Hematopoietic multipotent progenitor cell treated with erythropoietin and hydrocortisone succinate and interleukin-3 and kit ligand, for 8 days (in vitro differentiated cells): ENCODE results near the gene TXNL1.
"Not testable (repeated sequence)": the region's sequence is repeated elsewhere in the genome, so short reads cannot be mapped to it uniquely, and the experiment has no call there.

Experiments used
- DNase-seq: peaks from one replicate; pipeline ENCODE4 v3.0.0-alpha.2; 2015

Gene TXNL1

GRCh38 chr18:56643381-56643780 is 5.0 kb upstream of the TXNL1 start:
- DNase-seq, result peak; percentile 78

DNA sequence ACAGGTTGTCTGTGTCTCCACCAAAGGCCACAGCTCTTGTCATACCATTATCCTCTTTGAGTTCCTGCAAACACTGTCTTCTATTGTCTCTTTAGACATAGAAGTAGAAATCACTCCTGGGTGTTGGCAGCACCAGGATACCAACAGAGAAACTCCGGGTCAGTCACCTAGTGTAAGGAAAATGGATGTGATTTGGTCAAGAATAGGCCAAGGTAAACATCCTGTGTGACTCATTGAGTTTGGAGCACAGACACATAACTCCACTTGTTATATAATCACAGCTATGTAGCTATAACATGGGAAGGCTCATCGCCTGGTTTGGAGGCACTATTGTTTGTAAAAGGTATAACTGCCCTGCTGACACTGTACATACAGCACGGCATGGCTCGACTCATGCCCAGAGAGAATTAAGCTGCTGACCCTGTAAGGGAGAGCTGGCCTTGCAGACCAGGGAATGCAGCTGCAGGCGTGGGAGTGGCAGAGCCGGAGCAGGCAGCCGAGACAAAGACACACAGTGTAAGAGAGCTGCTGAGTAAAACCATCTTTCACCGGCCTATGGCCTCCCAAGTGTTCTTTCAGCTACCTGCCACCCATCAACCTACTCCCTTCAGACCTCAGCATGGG is 3.4 kb upstream of the TXNL1 start:
- no peak for DNase-seq

- no peak for DNase-seq
Observed at GRCh38 chr18:56639571-56639970, 1.2 kb upstream of the TXNL1 start.

- no peak for DNase-seq
Observed at GRCh38 chr18:56639104-56639381, 651 bp upstream of the TXNL1 start.

- peak; percentile 26 for DNase-seq
Observed at GRCh38 chr18:56637711-56638231, 621 bp downstream of the TXNL1 start.

GRCh38 chr18:56637176-56637575 is 1.2 kb downstream of the TXNL1 start:
- no peak for DNase-seq

- no peak for DNase-seq
Observed at GRCh38 chr18:56635007-56635406, 3.4 kb downstream of the TXNL1 start.

GRCh38 chr18:56632070-56633022 is 6.0 kb downstream of the TXNL1 start:
- DNase-seq, result peak; percentile 85

GRCh38 chr18:56627991-56628390 is 10.4 kb downstream of the TXNL1 start:
- no peak for DNase-seq

DNA sequence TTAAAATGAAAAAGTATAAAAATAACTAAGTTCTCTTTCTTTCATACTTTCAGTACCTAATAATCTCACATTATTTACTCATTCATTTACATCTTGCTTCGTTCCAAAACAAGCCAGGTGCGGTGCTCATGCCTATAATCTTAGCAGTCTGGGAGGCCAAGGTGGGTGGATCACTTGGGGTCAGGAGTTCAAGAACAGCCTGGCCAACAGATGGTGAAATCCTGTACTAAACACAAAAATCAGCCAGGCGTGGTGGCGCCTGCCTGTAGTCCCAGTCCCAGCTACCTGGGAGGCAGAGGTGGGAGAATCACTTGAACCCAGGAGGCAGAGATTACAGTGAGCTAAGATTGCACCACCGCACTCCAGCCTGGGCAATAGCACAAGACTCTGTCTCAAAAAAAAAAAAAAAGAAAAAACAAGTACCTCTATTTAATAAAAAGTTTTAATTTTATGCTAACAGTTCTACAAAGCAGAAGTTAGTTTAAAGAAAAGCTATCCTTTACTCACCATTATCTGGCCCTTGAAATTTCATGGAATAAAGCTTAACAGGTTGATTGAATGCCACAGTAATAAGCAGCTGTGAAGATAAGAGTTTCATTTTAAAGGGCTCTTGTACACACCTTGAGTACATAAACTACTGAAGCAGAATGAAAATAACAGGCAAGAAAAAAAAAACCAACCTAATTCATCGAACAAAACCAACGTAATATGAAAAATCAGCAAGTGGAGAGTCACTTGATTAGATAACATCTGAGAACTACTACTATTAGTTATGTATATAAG is 22.5 kb downstream of the TXNL1 start:
- DNase-seq, result no peak

GRCh38 chr18:56606618-56607017 is 31.8 kb downstream of the TXNL1 start:
- DNase-seq, result no peak

DNA sequence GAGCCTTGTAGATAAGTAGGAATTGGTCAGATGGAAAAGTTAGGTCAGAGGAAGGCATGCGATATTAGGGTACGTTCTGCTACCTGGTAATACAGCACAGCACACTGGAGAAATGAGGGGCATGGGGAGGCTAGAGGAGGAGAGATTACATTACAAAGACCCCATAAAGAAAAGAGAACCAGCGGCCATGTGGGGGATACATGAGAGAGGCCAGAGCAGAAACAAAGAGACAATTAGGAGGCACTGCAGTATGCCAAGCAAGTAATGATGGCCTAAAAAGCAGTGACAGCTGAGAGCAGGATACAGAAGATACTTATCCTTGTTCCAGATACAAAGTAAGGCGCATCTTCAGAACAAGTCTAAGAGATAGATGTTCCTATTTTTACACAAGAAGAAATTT is 40.0 kb downstream of the TXNL1 start:
- no peak for DNase-seq

- no peak for DNase-seq
Observed at GRCh38 chr18:56593906-56594305, 44.5 kb downstream of the TXNL1 start.

DNA sequence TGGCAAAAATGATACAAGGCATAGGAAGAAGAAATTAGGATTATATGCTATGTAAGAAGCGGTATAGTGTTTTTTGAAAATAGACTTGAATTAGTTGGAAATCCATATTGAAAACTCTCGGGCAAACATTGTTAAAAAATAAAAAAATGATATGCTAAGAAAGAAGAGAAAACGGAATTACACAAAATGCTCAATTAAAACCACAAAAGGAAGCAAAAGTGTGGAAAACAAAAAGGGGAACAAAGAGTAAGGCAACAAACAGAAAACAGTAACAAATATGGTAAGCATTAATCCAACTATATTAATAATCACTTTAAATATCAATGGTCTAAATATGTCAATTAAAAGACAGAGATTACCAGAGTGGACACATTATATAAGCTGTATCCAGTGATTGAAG is 58.4 kb downstream of the TXNL1 start:
- DNase-seq, result no peak

GRCh38 chr18:56579451-56579850 is 58.9 kb downstream of the TXNL1 start:
- no peak for DNase-seq

DNA sequence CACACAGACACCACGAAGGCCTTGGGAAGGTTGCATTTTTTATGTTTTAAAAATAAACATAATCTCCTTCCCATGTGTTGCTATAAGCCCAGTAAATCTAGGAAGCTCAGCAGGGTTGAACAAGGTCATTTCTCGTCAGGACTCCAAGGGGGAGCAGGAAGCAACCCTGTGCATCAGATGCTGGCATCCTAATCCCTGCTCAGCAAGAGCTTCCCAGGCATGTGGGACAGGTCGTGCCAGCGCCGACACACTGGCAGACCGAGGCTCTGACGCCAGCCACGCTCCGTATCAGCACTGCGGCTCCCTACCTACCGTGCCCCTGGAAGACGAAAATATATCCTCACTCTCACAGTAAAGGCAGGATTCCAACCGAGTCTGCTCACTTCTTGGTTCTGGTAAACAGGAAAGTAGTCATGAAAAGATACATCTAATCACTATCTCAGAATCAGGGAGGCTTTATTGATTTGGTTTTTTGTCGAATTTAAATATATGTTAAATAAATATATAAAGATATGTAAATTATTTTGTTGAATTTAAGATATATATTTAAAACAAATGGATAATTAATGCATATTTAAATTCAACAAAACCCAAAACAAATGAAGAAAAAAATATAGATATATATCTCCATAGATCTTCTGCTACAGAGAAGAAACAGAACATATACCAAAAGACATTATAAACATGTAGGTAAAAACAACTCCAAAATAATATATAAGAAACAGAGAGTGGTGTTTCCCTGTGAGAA is 61.4 kb downstream of the TXNL1 start:
- DNase-seq, result no peak

- peak; percentile 66 for DNase-seq
Observed at GRCh38 chr18:56575819-56576663, 62.4 kb downstream of the TXNL1 start.

DNA sequence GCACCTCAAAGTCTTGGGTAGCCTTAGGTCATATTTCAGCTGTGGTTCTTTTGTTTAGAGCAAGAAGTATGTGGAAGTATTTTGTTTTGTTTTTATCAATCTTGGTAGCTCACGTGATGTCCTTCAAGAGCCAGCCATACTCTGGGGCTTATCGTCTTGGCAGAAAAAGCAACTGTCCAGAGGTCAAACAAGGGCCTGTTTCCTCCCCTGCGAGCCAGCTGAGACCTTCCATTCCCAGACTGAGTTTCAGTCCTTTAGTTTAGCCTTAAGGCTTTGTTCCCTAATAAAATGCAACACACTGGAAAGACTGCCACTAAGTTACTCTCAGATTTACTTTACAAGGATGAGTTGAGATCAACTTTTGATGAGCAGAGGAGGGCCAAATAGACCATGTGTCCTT is 63.5 kb downstream of the TXNL1 start:
- DNase-seq, result no peak

- not testable (repeated sequence) for DNase-seq
Observed at GRCh38 chr18:56572267-56572666, 66.1 kb downstream of the TXNL1 start.

DNA sequence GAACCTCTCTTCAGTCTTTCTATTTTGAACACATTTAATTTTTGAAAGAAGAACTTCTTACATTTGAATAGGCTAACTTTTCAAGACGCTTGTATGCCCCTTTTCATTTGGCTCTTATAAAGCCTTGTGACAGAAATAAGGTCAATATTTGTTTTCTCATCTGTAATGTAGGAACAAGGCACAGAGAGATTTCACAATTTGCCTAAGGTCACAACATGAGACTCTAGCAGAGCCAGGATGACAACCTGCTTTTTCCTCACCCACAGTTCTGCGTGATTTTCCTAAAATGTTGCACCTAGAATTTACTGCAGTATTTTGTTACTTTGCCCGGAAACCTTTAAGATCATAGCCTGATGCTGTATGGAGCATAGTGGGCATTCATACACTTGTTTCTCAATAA is 67.4 kb downstream of the TXNL1 start:
- no peak for DNase-seq

DNA sequence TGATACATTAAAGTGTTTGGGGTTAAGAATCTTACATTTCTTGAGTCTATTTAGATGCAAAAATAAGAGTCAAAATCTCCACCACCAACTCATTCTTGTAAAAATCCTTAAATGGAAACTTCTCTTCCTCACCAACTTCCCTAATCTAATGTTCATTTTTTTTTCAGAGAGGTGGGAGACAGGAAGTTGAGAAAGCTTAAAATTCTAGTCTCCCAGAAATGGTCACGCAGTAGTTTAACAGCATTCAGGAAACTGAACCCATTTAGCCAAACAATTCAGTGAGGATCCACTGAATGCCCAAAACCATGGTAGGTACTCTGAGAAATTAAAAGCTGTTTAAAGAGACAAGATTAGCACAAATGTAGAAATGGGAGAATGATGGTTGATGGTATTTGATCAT is 69.0 kb downstream of the TXNL1 start:
- DNase-seq, result no peak

DNA sequence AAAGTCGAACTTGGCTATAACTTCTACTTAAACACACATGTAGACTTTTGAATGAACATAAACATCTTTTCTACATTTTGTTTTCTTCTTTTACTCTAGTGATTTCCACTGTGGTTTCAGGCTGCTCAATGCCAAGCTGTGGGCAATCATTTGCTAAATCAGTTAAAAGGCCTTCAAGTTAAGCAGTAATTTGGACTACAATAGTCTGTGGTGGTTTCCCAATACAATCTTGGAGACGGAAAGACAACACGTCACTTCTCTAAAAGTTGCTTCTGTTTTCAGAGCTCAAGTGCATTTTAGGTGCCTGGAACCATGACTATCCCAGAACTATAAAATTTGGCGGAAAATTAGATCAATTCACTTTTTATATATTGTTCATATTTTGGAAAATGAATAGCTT is 69.4 kb downstream of the TXNL1 start:
- no peak for DNase-seq
